Fibroblast of skin of left biceps (primary cell): Measurements from ENCODE around the gene MRAP2.
"Not testable (repeated sequence)": the region's sequence is repeated elsewhere in the genome, so short reads cannot be mapped to it uniquely, and the experiment has no call there.

Experiments used
- DNase-seq, 2 experiments: peaks; one replicate each; pipeline ENCODE4 v3.0.0-alpha.2; 2013; ENCODE audit warnings: low read depth in 2 of 2

MRAP2 gene

DNA sequence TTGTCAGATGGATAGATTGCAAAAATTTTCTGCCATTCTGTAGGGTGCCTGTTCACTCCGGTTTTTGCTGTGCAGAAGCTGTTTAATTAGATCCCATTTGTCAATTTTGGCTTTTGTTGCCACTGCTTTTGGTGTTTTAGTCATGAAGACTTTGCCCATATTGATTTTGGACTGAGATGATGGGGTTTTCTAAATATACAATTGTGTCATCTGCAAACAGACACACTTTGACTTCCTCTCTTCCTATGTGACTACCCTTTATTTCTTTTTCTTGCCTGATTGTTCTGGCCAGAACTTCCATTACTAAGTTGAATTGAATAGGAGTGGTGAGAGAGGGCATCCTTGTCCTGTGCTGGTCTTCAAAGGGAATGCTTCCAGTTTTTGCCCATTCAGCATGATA, 96.0 kb downstream of the MRAP2 start:
- DNase-seq: not testable (repeated sequence)

DNA sequence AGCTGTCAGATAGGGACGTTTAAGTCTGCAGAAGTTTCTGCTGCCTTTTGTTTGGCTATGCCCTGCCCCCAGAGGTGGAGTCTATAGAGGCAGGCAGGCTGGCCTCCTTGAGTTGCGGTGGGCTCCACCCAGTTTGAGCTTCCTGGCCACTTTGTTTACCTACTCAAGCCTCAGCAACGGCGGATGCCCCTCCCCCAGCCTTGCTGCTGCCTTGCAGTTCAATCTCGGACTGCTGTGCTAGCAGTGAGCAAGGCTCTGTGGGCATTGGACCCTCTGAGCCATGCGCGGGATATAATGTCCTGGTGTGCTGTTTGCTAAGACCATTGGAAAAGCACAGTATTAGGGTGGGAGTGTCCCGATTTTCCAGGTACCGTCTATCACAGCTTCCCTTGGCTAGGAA, 99.8 kb downstream of the MRAP2 start:
- not testable (repeated sequence) for DNase-seq

DNA sequence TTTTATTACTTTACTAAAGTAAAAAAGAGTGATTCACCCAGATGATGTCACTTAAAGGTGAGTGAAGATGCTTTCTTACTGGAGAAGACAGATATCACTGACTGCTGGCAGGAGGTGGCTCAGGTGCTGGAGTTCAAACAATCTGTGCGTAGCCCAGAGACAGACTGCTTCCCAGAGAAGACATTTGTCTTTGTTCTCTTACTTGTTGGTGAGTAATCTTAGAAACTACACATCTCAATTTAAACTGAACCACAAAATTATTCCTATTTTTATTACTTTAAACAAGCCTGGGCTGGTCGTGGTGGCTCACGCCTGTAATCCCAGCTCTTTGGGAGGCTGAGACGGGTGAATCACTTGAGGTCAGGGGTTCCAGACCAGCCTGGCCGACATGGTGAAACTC, 101.7 kb downstream of the MRAP2 start:
- no peak for DNase-seq

DNA sequence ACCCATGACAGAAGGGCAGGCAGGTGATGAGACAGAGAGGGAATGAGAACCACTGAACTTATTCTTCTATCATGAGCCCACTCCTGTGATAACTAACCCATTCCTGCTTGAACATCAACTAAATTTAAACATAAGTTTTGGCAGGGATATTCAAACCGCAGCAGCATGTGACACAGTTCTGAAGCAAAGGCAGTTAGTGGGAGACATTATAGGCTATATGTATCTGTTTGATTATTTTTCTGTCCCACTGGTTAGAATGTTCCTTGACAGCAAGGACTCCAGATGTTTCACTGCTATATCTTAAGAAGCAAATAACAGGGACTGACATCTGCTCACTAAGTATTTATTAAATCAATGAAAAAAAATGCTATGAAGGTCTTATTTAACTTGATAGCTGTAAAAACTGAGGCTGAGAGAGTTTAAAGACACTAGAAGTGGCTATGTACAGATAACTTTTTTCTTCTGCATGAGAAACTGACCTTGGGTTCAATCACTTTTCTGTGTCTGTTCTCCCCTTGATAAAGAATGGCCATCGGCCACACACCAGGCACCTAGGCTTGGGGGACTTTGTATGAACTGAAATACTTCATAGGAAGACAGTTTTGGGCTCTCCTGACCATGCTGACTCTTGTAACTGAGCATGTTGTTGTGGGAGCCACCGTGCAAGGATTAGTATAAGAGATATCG, 102.9 kb downstream of the MRAP2 start:
- DNase-seq: no peak

DNA sequence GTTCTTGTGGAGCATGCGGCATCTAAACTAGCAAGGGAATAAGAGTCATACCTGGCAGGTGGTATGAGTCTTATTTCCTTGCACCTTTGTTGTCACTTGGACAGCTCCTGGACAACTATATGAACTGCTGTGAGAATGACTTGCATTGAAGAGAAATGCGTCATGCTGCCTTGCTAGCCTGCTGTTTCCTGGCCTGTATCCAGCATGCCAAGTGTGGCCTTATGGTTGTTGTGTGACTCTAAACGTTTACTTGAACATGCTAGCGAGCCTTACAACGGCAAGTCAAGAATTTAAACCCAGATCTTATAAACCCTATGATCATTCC, 103.4 kb downstream of the MRAP2 start:
- DNase-seq: peak; percentile 17 to 19

DNA sequence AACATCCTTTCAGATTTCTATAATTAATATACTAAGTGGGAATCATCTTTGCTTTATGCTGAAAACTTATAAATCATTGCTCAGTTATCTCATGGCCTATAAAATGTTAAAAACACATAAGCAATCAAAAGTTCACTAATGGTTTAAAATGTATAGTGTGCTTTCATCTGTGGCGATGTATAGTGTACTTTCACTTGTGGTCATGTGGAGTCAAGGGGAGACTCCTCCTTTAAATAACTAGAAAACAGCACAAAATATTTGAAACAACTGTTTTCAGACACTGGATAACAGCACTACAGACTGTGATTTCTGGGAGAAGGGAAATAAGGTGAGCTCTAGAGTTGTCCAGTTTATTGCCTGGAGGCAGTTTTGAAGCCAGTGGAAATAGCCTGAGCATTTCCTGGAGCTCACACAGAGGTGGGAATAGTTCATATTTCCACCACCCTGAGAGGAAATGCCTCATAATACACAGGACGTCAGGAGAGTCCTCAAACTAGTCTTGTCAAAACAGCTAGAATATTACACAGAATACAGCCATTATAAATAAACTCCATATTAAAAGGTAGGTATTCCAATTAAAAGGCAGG, 104.5 kb downstream of the MRAP2 start:
- DNase-seq: no peak

DNA sequence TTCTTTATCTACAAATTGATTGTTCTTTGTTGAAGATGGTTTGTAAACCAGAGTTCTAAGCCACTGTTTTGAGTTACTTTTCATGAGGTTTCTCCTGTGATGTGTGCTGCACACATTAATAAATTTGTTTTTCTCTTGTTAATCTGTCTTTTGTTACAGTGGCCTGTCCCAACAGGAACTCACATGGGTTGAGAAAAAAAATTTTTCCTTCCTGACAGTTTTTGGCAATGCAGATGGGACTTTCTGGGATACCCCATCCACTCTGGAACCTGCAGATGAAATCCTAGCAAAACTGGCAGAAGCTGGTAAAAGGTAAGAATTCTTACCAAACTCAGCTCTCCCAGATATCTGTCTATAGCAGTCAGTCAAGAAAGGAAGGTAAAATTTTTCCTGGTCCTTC, 105.7 kb downstream of the MRAP2 start:
- no peak for DNase-seq
